HG03135 (cell line): Measurements from ENCODE around the gene TMEM258.
A peak's percentile ranks its signal among the peaks of the same experiment; 100 is the strongest.

Source experiments
- ATAC-seq: cut with Tn5 transposase; IDR thresholded peaks from one replicate; pipeline ENCODE4 v1.9.1; 2021; ENCODE audit warnings: mild to moderate bottlenecking, moderate library complexity; ENCODE audit not compliant: unreplicated experiment

The TMEM258 gene

GRCh38 chr11:61792310-61793082, at the start of gene TMEM258, which contains the start of gene FEN1:
Gene TMEM258 (minus strand): TSS chr11:61792599. CDS start chr11:61792558, 41 bp downstream.
Gene FEN1 (plus strand): TSS chr11:61792911. CDS start chr11:61795362, 2,451 bp downstream.
- peak; percentile 73 for ATAC-seq

DNA sequence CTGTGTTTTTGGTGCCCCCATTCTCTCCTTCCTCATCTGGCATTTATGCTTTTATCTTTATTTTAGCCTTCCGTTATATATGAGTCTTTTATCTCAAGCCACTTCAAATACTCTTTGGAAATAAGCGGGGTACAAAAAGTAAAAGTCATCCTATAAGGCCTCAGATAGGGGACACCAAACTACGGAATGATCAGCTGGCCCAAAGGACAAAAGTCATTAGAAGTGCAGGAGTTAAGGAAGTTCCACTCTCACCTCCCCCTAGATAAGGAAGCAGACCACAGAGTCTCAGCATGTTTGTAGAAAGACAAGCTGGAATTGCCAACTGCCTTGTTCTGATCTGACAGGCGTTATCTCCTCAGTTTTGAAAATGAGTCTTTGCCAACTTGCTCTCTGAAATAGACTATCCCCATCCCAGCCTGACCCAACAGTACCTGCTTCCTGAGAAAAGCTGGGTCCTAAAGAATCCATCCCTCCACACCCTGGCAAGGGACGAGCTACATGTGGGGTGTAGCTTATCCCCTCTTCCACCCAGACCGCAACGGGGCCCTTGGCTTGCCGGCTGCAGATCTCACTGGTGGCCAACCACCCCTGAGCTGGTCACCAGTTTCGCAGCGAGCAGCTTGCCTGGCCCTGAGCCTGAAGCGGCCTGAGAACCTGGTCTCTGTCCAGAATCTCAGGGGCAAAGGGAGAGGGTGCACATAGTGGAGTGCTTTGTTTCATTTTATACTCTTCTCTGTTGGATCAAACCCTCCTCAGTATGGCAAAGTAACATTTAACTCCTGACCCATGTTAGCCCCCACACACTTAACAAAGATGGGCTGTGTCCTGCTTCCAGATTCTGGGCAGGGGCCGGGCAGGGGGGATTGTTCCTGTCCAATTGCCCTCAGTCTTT, 49.5 kb upstream of the TMEM258 start:
- ATAC-seq, result no peak

DNA sequence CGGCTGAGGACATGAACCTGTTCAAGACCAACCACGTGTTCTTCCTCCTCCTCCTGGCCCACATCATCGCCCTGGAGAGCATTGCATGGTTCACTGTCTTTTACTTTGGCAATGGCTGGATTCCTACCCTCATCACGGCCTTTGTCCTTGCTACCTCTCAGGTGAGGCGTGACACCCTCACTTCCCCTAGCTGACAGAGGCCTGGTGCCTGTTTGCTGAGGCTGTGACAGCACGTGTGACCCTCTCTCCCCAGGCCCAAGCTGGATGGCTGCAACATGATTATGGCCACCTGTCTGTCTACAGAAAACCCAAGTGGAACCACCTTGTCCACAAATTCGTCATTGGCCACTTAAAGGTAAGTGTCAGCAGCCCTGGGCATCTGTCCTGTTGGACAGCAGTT, 48.0 kb upstream of the TMEM258 start:
- no peak for ATAC-seq

- no peak for ATAC-seq
Observed at GRCh38 chr11:61839742-61840141, 47.3 kb upstream of the TMEM258 start.

- ATAC-seq, result no peak
Observed at GRCh38 chr11:61838921-61839320, 46.5 kb upstream of the TMEM258 start.

DNA sequence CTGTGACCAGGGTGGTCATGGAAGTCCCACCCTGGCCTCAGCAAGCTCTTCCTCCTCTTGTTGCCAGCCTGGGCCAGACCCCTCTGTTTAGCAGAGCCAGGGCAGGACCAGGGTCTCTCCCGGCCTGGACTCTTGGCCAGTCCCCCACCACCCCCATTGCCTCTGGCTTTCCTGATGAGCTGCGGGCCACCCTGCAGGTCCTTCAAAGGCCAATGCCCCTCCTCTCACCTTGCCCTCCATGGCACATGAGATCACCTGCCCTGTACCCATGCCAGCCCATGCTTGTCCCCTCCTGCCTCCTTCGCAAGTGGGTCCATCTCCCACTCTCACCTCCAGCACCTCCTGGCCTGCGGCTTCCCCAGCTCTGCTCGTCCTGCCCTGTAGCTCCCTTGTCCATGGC, 46.1 kb upstream of the TMEM258 start:
- no peak for ATAC-seq

- ATAC-seq, result no peak
Observed at GRCh38 chr11:61837411-61838005, 45.1 kb upstream of the TMEM258 start.

DNA sequence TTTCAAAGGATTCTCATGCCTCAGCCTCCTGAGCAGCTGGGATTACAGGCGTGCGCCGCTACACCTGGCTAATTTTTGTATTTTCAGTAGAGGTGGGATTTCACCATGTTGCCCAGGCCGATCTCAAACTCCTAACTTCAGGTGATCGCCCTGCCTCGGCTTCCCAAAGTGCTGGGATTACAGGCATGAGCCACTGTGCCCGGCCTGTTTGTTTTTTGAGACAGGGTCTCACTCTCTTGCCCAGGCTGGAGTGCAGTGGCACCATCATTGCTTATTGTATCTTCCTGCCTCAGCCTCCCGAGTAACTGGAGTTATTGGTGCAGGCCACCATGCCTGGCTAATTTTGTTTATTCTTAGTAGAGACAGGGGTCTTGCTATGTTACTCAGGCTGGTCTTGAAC, 43.8 kb upstream of the TMEM258 start:
- ATAC-seq, result no peak

DNA sequence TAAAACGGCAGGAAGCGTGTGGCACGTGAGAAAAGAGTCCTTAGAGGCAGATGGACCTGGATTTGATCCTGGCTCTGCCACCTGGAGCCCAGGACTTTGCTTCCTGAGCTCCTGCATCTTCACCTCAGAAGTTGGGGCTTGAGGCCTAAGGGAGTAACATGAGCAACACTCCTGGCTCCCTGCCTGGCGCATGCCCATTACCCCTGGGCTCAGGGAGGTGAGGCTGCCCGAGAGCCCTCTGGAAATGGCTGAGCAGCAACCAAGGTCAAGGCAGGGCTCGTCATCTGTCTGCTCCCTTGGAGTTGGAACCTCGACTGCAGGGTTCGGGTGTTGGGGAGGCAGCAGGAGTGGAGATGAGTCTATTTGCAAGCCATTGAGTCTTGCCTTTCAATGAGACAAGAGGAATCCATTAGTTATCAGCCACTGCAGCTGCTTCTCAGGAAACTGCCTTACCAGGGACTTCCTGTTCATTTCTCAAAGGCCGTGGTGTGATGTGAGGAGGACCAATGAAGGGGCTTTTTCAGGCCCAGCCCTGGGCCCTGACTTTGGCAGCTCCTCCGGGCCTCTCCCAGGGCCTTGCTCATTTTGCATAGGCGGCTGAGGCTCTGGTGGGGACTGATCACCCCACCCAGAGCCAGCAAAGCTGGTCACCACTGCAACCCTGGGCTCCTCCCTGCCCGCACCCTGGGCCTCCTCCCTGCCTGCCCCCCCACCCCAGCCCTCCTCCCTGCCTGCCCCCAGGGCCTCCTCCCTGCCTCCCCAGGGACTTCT, 42.1 kb upstream of the TMEM258 start:
- ATAC-seq, result peak; percentile 79

DNA sequence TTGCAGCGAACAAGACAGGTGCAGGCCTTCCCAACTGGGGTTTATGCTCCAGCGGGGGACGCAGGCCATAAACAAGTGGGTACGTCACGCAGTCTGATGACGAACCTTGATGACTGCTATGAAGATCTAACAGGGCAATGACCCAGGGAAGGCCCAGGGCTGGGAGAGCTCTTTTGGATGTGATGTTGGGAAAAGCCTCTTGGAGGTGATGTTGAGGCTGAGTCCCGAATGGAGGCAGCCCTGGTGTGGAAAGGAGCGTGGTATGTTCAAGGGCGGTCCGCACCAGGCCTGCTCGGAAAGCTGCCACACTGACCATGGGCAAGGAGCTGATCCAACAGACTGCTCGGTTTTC, 41.5 kb upstream of the TMEM258 start:
- no peak for ATAC-seq

- no peak for ATAC-seq
Observed at GRCh38 chr11:61833471-61833870, 41.1 kb upstream of the TMEM258 start.

GRCh38 chr11:61832754-61833153, 40.4 kb upstream of the TMEM258 start:
- no peak for ATAC-seq

DNA sequence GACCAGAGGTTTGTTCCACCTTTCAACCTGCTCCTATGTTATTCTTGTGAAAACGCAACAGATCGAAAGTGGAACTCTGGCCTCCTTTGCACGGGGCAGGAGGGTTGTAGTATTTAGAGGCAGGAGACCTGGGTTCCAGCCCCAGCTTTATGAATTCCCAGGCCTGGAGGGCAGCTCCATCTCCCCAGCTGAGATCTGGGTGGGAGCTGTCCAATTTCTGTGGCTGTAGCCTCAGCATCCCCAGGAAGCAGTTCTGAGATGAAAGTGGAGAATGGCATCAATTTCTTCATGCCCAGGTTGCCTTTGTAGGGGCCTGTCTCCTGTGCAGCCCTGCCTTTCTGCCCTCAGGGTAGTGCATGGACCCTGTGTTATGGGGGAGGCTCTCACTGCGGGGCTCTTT, 39.8 kb upstream of the TMEM258 start:
- ATAC-seq, result no peak

- ATAC-seq, result no peak
Observed at GRCh38 chr11:61830237-61831105, 38.1 kb upstream of the TMEM258 start.

- no peak for ATAC-seq
Observed at GRCh38 chr11:61829806-61830205, 37.4 kb upstream of the TMEM258 start.

- ATAC-seq, result peak; percentile 26
Observed at GRCh38 chr11:61828629-61829407, 36.4 kb upstream of the TMEM258 start.

- ATAC-seq, result no peak
Observed at GRCh38 chr11:61828379-61828628, 35.9 kb upstream of the TMEM258 start.

GRCh38 chr11:61827571-61828378, 35.4 kb upstream of the TMEM258 start, which contains the start of gene FADS2:
Gene FADS2 (plus strand): TSS chr11:61828300. CDS start chr11:61828391, 91 bp downstream.
- peak; percentile 71 for ATAC-seq
